HL-60 (cell line): Measurements from ENCODE around the gene KIAA0825.
"Not testable (repeated sequence)": the region's sequence is repeated elsewhere in the genome, so short reads cannot be mapped to it uniquely, and the experiment has no call there.

Experiments used
- DNase-seq, 2 experiments: peaks; one replicate each; pipeline ENCODE4 v3.0.0-alpha.2; 2010 to 2020; ENCODE audit warnings: low read depth in 1 of 2, low spot score in 1 of 2
- H3K27ac ChIP-seq: fragments of 250-450 bp; sonication (Bioruptor Pico); replicated peaks from 2 replicates; pipeline ENCODE4 v1.5.1; 2020; ENCODE audit warnings: mild to moderate bottlenecking, moderate library complexity
- H3K27me3 ChIP-seq: fragments of 250-450 bp; sonication (Bioruptor Pico); 2 replicates; pipeline ENCODE4 v1.5.1; 2021; ENCODE audit warnings: mild to moderate bottlenecking, moderate library complexity; ENCODE audit not compliant: insufficient read depth, poor library complexity, severe bottlenecking
- H3K4me3 ChIP-seq: replicated peaks from 2 replicates; pipeline ENCODE4 v1.5.1; 2011; ENCODE audit warnings: mild to moderate bottlenecking, control low read depth, low read length; ENCODE audit not compliant: insufficient read depth
- CTCF ChIP-seq: IDR thresholded peaks from one replicate; pipeline ENCODE4 v1.5.1; 2011; ENCODE audit warnings: low read length, control low read depth, inconsistent platforms; ENCODE audit not compliant: insufficient read depth
- GABPA ChIP-seq: IDR thresholded peaks from 2 replicates; pipeline ENCODE4 v1.6.1; 2012; ENCODE audit warnings: low read depth
- POLR2AphosphoS5 ChIP-seq: IDR thresholded peaks from 2 replicates; pipeline ENCODE4 v1.6.1; 2012; ENCODE audit warnings: low read depth
- REST ChIP-seq: IDR thresholded peaks from 2 replicates; pipeline ENCODE4 v1.6.1; 2012; ENCODE audit warnings: low read depth; ENCODE audit not compliant: insufficient replicate concordance
- SPI1 ChIP-seq: IDR thresholded peaks from 2 replicates; pipeline ENCODE4 v1.6.1; 2012; ENCODE audit warnings: low read depth, mild to moderate bottlenecking, borderline replicate concordance

The KIAA0825 gene

GRCh38 chr5:94575196-94575595 is 43.2 kb downstream of the KIAA0825 start:
- no peak for TF ChIP-seq CTCF
- no peak for TF ChIP-seq GABPA
- TF ChIP-seq REST: no peak
- TF ChIP-seq SPI1: no peak
- TF ChIP-seq POLR2AphosphoS5: no peak

DNA sequence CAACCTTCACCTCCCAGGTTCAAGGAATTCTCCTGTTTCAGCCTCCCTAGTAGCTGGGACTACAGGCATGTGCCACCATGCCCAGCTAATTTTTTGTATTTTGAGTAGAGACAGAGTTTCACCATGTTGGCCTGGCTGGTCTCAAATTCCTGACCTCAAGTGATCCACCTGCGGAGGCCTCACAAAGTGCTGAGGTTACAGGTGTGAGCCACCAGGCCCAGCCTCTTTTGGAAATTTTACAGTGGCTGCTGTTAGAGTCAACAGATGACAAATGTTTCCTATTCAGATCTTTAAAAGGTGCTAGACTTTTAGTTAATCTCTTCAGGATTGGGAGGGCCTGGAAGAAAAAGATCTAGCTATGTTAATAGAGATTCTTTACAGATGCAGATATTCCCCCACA is 45.1 kb downstream of the KIAA0825 start:
- not testable (repeated sequence) for H3K27me3 ChIP-seq, DNase-seq, H3K27ac ChIP-seq, H3K4me3 ChIP-seq

More at GRCh38 chr5:94575196-94575595, 43.2 kb downstream of the KIAA0825 start:
- H3K27ac ChIP-seq: no peak overlapping the region
- no peaks in the 10 kb centered on the region for H3K27me3 ChIP-seq
- DNase-seq: no peak
- no peak overlapping the region for H3K4me3 ChIP-seq

- no peak overlapping the region for H3K27ac ChIP-seq
- TF ChIP-seq POLR2AphosphoS5 (no peak), GABPA (no peak)
Observed at GRCh38 chr5:94571415-94571814, 47.0 kb downstream of the KIAA0825 start.

DNA sequence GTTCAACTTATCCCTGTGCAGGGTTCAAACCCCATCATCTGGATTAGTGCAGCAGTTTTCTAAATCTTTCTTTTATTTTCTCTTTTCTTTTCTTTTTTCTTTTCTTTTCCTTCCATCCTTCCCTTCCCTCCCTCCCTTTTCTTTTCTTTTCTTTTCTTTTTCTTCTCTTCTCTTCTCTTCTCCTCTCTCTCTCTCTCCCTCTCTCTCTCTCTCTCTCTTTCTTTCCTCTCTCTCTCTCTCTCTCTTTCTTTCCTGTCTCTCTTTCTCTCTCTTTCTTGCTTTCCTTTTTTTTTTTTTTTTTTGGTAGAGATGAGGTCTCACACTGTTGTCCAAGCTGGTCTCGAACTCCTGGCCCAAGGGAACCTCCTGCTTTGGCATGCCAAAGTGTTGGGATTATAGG is 53.6 kb downstream of the KIAA0825 start:
- no peak overlapping the region for H3K27ac ChIP-seq
- TF ChIP-seq CTCF: no peak
- TF ChIP-seq SPI1: no peak
- no peak for TF ChIP-seq GABPA
- no peak for TF ChIP-seq POLR2AphosphoS5
- no peak for TF ChIP-seq REST
- no peaks in the 10 kb centered on the region for H3K27me3 ChIP-seq
- H3K4me3 ChIP-seq: no peak overlapping the region
- DNase-seq: no peak

More at GRCh38 chr5:94571415-94571814, 47.0 kb downstream of the KIAA0825 start:
- Histone ChIP-seq H3K27me3 (no peaks in the 10 kb centered on the region), H3K4me3 (no peak overlapping the region)
- no peak for DNase-seq

DNA sequence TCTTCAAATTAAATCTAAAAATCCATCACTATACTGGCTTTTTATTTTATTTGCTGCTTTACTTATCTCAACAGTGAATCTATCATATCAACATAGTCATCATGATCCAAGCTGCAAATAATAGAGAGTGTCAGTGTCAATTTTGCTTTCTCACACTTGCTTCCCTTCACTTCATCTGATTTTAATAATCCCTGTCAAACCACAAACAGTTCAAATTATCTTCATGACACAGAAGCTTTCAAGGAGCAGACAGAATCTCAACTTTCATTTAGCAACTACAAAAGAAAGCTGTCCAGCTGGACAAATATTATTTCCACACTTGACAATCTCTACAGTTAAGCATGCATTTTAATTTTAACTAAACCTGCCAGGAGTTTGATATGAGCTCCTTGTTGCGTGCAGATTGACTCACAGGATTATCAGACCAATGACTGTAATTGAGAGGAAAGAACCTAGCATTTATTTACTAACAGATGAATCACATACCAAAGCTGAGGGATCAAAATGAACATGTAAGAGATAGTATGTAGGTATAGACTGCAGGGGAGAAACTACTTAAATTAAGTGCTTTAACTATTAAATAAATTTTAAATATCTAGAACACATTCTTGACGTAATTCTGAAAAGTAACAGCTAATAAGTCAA is 56.0 kb downstream of the KIAA0825 start:
- no peak overlapping the region for H3K4me3 ChIP-seq
- DNase-seq: no peak
- H3K27ac ChIP-seq: no peak overlapping the region
- H3K27me3 ChIP-seq: no peaks in the 10 kb centered on the region
- TF ChIP-seq SPI1 (no peak), POLR2AphosphoS5 (no peak), REST (no peak), GABPA (no peak), CTCF (no peak)
